Measurements from ENCODE around the gene TIMELESS. TPM values are rescaled to one million over a fixed set of nuclear protein-coding genes. Genes with fewer than 3 reads are reported as not detected.
"Not testable (repeated sequence)": the region's sequence is repeated elsewhere in the genome, so short reads cannot be mapped to it uniquely, and the experiment has no call there.

Gene TIMELESS
- total RNA-seq, 1 experiment from 2014 or later = 46.0 TPM

DNA sequence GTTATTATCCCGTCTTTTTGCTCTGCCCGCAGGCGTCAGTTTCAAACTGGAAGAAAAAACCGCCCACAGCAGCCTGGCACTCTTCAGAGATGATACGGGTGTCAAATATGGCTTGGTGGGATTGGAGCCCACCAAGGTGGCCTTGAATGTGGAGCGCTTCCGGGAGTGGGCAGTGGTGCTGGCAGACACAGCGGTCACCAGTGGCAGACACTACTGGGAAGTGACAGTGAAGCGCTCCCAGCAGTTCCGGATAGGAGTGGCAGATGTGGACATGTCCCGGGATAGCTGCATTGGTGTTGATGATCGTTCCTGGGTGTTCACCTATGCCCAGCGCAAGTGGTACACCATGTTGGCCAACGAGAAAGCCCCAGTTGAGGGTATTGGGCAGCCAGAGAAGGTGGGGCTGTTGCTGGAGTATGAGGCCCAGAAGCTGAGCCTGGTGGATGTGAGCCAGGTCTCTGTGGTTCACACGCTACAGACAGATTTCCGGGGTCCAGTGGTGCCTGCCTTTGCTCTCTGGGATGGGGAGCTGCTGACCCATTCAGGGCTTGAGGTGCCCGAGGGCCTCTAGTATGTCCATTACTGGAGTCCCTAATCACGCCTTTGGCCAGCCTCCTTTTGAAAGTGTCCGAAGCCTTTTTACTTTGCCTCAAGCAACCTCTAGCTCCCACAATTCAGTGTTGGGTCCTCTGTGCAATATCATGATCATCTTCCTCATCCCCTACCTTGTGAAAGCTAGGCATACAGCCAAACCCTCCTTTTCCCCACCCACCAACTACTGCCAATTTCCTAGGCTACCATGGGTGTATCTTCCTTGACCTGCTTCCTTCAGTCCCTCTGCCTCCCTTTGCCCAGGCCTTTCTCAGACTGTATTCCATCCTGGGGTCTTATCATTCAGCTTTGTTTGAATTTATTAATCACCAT lies 20.0 kb upstream of the TIMELESS start:
- DNase-seq (ENCODE audit: low read depth) = peak; percentile 47
- in situ Hi-C loops (cut with HindIII; ENCODE audit: low pct_unique_long_range_greater_than_20kb, low sequenced_read_pairs) = no loop called here

DNA sequence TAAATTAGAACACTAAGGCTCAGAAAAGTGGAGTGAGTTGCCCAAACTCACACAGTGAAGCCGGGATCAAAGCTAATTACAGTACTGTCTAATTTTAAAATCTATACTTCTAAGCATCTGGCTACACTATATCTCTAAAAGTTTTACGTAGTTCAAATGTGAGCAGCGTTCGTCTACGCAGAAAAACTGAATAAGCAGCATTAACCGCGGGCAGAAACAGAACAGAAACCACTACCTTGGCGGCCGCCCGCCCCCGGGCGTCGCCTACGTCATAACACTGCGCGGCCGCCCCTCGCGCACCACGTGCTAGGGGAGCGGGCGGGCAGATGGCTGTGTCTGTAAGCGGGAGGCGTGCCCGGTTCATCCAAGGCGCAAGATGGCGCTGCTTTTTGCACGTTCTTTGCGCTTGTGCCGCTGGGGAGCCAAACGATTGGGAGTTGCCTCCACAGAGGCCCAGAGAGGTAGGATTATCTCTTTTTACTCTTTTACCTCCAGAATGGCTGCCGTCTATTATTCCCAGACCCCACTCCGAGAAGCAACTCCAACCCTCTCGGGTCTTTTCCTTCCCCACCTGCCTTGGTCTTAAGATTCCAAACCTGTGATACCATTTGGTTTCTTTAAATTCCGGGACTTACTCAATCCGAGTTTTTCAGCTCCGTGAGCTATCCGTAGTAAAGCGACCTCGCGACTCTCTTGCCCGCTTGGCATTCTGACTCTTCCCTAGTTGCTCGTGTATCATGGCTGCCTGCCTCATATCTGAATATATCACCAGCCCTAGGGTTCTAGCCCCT lies 19.2 kb upstream of the TIMELESS start, which contains the start of gene SPRYD4:
Gene SPRYD4, plus strand, starts transcription at position 363 of the 791 bp plus-strand sequence. Its CDS starts 14 bp downstream, at position 377.
- peak; percentile 94 for DNase-seq (ENCODE audit: low read depth)
- in situ Hi-C loops (cut with HindIII; ENCODE audit: low pct_unique_long_range_greater_than_20kb, low sequenced_read_pairs) = no loop called here

DNA sequence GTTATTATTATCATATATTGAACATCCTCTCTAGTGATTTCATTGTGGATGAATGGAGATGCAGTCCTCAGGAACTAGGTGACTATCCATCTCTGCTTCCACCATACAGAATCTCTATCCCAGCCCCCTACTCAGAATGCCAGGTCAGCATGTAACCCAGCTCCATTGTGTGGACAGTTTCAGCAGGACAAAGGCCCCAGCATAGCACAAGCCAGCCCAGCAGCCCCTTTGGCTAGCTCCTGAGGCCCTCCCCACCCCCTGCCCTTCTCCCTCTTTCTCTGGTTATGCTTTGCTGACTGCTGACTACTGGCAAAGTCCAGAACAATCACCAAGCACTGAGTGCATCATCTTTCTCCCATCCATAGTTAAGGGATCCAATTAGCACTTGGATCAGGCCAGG lies 13.3 kb upstream of the TIMELESS start:
- DNase-seq (ENCODE audit: low read depth) = no peak
- in situ Hi-C loops (cut with HindIII; ENCODE audit: low pct_unique_long_range_greater_than_20kb, low sequenced_read_pairs) = no loop called here

GRCh38 chr12:56461235-56462159 lies 12.3 kb upstream of the TIMELESS start:
- in situ Hi-C loops (cut with HindIII; ENCODE audit: low pct_unique_long_range_greater_than_20kb, low sequenced_read_pairs) = no loop called here
- peak; percentile 86 for DNase-seq (ENCODE audit: low read depth)

GRCh38 chr12:56457817-56458216 lies 8.6 kb upstream of the TIMELESS start:
- in situ Hi-C loops (cut with HindIII; ENCODE audit: low pct_unique_long_range_greater_than_20kb, low sequenced_read_pairs) = no loop called here
- no peak for DNase-seq (ENCODE audit: low read depth)

DNA sequence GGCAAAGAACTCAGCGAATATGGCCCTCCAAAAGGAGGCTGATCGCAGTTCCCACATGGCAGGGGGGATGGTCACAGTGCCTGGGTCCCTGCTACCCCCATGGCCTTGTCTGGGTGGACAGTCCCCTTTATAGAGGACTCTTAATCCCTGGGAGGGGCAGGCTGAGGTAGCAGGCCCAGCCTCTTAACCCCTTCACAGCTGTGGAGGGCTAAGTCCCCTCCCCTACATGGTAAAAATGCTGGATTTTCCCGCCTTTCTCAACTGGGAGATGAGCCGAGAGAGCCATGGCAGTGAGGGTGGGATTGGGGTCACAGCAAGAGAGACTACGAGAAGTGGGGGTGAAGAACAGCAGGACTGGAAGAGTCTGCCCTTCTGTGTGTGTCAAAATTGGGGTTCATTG lies 5.3 kb upstream of the TIMELESS start, which contains the start of gene MIP:
Gene MIP, minus strand, starts transcription at position 101 of the 400 bp plus-strand sequence. Its CDS starts 44 bp downstream, at position 57.
- in situ Hi-C loops (cut with HindIII; ENCODE audit: low pct_unique_long_range_greater_than_20kb, low sequenced_read_pairs) = no loop called here
- no peak for DNase-seq (ENCODE audit: low read depth)

- in situ Hi-C loops (cut with HindIII; ENCODE audit: low pct_unique_long_range_greater_than_20kb, low sequenced_read_pairs) = no loop called here
- DNase-seq (ENCODE audit: low read depth) = no peak
Observed at GRCh38 chr12:56451147-56451546, 1.9 kb upstream of the TIMELESS start.

DNA sequence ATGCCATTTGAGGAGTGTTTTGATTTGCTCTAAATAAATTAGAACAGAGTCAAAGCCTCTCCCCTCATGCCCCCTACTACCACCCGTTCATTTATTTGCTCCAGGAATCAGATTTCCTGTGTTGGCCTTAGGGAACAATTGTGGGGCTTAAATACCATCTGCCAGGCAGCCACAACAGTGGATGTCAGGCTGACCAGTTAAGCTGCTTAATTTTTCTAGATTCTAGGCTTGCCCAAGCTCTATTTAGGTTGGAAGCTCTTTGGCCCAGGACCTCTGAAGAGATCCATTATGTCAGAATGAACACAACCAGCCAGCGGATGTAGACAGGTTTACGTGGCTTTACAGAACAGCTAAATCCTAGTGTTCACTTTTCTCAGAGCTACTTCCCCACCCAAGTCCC lies 1.0 kb upstream of the TIMELESS start:
- DNase-seq (ENCODE audit: low read depth) = no peak
- in situ Hi-C loops (cut with HindIII; ENCODE audit: low pct_unique_long_range_greater_than_20kb, low sequenced_read_pairs) = no loop called here

- in situ Hi-C loops (cut with HindIII; ENCODE audit: low pct_unique_long_range_greater_than_20kb, low sequenced_read_pairs) = no loop called here
- no peak for DNase-seq (ENCODE audit: low read depth)
Observed at GRCh38 chr12:56449622-56449984, 377 bp upstream of the TIMELESS start.

DNA sequence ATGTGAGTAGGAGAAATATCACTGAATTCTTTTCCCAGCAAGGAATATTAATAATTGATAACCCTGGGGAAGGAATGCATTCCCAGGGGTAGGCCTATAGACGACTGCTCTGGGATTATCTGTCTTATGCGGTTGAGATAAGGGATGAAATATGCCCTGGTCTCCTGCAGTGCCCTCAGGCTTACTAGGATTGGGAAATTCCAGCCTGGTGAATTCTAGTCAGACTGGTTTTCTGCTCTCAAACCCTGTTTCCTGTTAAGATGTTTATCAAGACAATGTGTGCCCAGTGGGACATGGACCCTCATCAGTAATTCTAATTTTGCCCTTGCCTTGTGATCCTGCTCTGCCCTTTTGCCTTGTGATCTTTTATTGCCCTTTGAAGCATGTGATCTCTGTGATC lies 6.0 kb downstream of the TIMELESS start:
- in situ Hi-C loops (cut with HindIII; ENCODE audit: low pct_unique_long_range_greater_than_20kb, low sequenced_read_pairs); DNase-seq (ENCODE audit: low read depth): not testable (repeated sequence)

- DNase-seq (ENCODE audit: low read depth) = peak; percentile 25
- in situ Hi-C loops (cut with HindIII; ENCODE audit: low pct_unique_long_range_greater_than_20kb, low sequenced_read_pairs) = no loop called here
Observed at GRCh38 chr12:56437430-56438176, 11.6 kb downstream of the TIMELESS start.

GRCh38 chr12:56434828-56435227 lies 14.4 kb downstream of the TIMELESS start:
- in situ Hi-C loops (cut with HindIII; ENCODE audit: low pct_unique_long_range_greater_than_20kb, low sequenced_read_pairs) = no loop called here

GRCh38 chr12:56431850-56432249 lies 17.4 kb downstream of the TIMELESS start:
- in situ Hi-C loops (cut with HindIII; ENCODE audit: low pct_unique_long_range_greater_than_20kb, low sequenced_read_pairs) = no loop called here
- DNase-seq (ENCODE audit: low read depth) = no peak

More at GRCh38 chr12:56434828-56435227, 14.4 kb downstream of the TIMELESS start:
- DNase-seq (ENCODE audit: low read depth) = no peak

GRCh38 chr12:56431288-56431687 lies 17.9 kb downstream of the TIMELESS start:
- DNase-seq (ENCODE audit: low read depth) = no peak
- in situ Hi-C loops (cut with HindIII; ENCODE audit: low pct_unique_long_range_greater_than_20kb, low sequenced_read_pairs) = no loop called here

DNA sequence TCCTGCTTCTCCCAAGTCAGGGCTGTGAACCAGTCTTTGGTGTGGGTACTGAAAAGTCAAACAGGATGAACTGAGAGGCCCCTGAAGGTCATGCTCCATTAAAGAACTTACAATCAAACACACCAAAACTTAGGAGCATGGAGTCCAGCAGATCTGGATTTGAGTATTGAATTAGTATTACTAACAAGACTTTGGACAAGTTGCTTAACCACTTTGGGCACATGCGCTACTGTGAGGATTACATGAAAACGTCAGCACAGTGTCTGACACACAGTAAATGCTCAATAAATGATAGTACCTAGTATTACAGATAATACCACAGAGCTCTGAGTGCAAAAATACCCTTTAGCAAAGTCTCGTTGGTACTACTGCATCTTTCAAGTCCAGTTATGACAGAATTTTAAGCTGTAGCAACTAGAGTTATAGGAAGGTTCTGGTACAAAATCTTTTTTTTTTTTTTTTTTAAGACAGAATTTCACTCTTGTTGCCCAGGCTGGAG lies 23.2 kb downstream of the TIMELESS start:
- in situ Hi-C loops (cut with HindIII; ENCODE audit: low pct_unique_long_range_greater_than_20kb, low sequenced_read_pairs) = no loop called here
- DNase-seq (ENCODE audit: low read depth) = no peak

DNA sequence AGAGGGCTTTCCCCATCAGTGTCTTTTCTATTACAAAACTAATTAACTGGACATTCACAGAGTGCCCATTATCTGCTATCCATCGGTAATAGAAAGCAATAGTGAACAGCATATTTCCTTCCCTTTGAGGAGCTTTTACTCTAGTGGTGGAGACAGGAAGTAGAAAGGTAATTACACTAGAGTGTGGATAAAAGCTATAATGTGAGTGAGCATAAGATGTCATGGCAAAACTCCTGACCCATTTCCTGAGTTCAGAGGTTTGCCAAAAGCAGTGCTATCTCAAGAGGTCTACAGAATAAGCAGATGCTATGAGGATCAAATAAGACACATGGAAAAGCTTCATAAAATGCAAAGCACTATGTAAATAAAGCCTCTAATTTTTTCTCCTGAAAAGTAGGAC lies 24.0 kb downstream of the TIMELESS start:
- in situ Hi-C loops (cut with HindIII; ENCODE audit: low pct_unique_long_range_greater_than_20kb, low sequenced_read_pairs) = no loop called here
- DNase-seq (ENCODE audit: low read depth) = no peak

- DNase-seq (ENCODE audit: low read depth) = no peak
- in situ Hi-C loops (cut with HindIII; ENCODE audit: low pct_unique_long_range_greater_than_20kb, low sequenced_read_pairs) = no loop called here
Observed at GRCh38 chr12:56420411-56420810, 28.8 kb downstream of the TIMELESS start.
